CD4-positive, alpha-beta T cell treated with Interleukin-6 for 4 hours (primary cell): ENCODE measurements around the gene AUTS2.

Source experiments
- DNase-seq: peaks from one replicate; pipeline ENCODE4 v3.0.0-alpha.2; 2020; ENCODE audit warnings: mixed read lengths

The AUTS2 gene

DNA sequence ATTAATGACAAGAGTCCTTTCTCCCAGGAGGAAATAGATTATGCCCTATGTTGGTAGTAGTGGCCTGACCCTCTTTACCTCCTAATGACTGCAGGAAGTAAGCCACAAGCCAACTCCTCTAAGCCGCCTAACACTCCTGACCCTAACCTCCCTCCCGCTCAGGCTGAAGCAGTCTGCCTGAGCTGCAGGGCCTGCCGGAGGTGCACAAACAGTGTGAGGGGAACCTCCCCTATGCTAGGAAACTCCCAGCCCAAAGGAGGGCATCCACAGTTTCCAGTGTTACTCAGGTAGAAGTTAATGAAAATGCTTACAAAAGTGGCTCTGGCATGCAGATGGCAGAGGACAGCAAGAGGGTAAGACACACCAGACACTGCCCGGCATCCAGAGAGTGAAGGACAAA lies 1239.3 kb downstream of the AUTS2 start:
- no peak for DNase-seq

DNA sequence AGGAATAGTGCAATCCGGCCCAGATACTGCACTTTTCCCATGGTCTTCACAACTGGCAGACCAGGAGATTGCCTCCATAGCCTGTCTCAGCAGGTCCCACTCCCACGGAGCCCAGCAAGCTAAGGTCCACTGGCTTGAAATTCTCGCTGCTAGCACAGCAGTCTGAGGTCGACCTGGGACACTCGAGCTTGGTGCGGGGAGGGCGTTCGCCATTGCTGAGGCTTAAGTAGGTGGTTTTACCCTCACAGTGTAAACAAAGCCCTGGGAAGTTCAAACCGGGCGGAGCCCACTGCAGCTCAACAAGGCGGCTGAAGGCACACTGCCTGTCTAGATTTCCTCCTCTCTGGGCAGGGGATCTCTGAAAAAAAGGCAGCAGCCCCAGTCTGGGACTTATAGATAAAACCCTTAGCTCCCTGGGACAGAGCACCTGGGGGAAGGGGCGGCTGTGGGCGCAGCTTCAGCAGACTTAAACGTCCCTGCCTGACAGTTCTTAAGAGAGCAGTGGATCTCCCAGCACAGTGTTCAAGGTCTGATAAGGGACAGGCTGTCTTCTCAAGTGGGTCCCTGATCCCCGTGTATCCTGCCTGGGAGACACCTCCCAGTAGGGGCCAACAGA lies 1240.1 kb downstream of the AUTS2 start:
- no peak for DNase-seq
